HCT116 (cell line): ENCODE data around the gene GAPT. TPM values are rescaled to one million over a fixed set of nuclear protein-coding genes. Genes with fewer than 3 reads are reported as not detected.

Experiments
- ATAC-seq: fragments of 200-7000 bp; cut with Tn5 transposase; 2 replicates; pipeline ENCODE4 v1.9.1; 2020; ENCODE audit warnings: mild to moderate bottlenecking, moderate library complexity
- BruUV-seq: library from RNA; stranded (reverse); fragments of 400-500 nt; replicated peaks from 2 replicates; lab custom pipeline; 2021; lab: Mats Ljungman, UMichigan
- CTCF ChIA-PET: fragments of 300-600 bp; sonication (Branson Sonifier 250); formaldehyde crosslinking; loops from one replicate; lab custom pipeline; 2021; ENCODE audit warnings: antibody characterized with exemption; lab: Charles Lee
- POLR2A ChIA-PET: fragments of 300-600, 350-600 bp; sonication (Branson Sonifier 250); formaldehyde crosslinking; loops from one replicate; lab custom pipeline; 2021; ENCODE audit warnings: antibody characterized with exemption; lab: Charles Lee
- RAD21 ChIA-PET, 2 experiments: fragments of 300-600 bp; sonication (Branson Sonifier 250); formaldehyde crosslinking; loops; one replicate each; lab custom pipeline; 2023; ENCODE audit warnings: low total read pairs in 2 of 2; ENCODE audit not compliant: uncharacterized antibody in 2 of 2, unreplicated experiment in 2 of 2, low non-redundant PET in 1 of 2; lab: Charles Lee
- DNase-seq: peaks from one replicate; pipeline ENCODE4 v3.0.0-alpha.2; 2010; ENCODE audit warnings: low read depth, low spot score
- H2AFZ ChIP-seq: fragments of 200-600 bp; shearing (Covaris generic), sonication (generic); 2 replicates; pipeline ENCODE4 v1.6.1; 2017; ENCODE audit warnings: low read depth, mixed run types, mixed read lengths, antibody characterized with exemption, low read length; ENCODE audit not compliant: poor library complexity, severe bottlenecking
- H3K27ac ChIP-seq: 2 replicates; pipeline ENCODE4 v1.5.1; 2012; ENCODE audit warnings: low read depth, low read length
- H3K27me3 ChIP-seq: fragments of 200-600 bp; sonication (generic); 2 replicates; pipeline ENCODE4 v1.6.1; 2016; ENCODE audit warnings: mixed run types, low read length, mixed read lengths; ENCODE audit not compliant: insufficient read depth
- H3K36me3 ChIP-seq, 2 experiments: fragments of 200-500 bp in 1 of 2; fragments of 200-600 bp in 1 of 2; sonication (Bioruptor generic) in 1 of 2; sonication (generic) in 1 of 2; 2 replicates each; pipeline versions ENCODE4 v1.5.1 to v1.6.1; 2014 to 2016; ENCODE audit warnings: low read length in 2 of 2, inconsistent platforms in 1 of 2, mixed read lengths in 1 of 2, mixed run types in 1 of 2; ENCODE audit not compliant: insufficient read depth in 2 of 2, control insufficient read depth in 1 of 2
- H3K4me1 ChIP-seq, 2 experiments: fragments of 200-600 bp in 1 of 2; sonication (generic) in 1 of 2; 2 replicates each; pipeline versions ENCODE4 v1.5.1 to v1.6.1; 2012 to 2017; ENCODE audit warnings: low read length in 2 of 2, inconsistent platforms in 1 of 2, mild to moderate bottlenecking in 1 of 2, mixed read lengths in 1 of 2, mixed run types in 1 of 2, moderate library complexity in 1 of 2; ENCODE audit not compliant: insufficient read depth in 2 of 2, control insufficient read depth in 1 of 2
- H3K4me2 ChIP-seq: fragments of 200-600 bp; sonication (generic); 2 replicates; pipeline ENCODE4 v1.6.1; 2017; ENCODE audit warnings: mixed run types, low read length, mixed read lengths
- H3K4me3 ChIP-seq, 2 experiments: fragments of 200-600 bp in 1 of 2; sonication (generic) in 1 of 2; replicated peaks in 1 of 2; 2 replicates each; pipeline ENCODE4 v1.5.1; 2011 to 2016; ENCODE audit warnings: low read length in 2 of 2, control low read depth in 1 of 2, low read depth in 1 of 2, mild to moderate bottlenecking in 1 of 2, mixed read lengths in 1 of 2, mixed run types in 1 of 2
- H3K79me2 ChIP-seq: fragments of 200-600 bp; sonication (generic); 2 replicates; pipeline ENCODE4 v1.6.1; 2017; ENCODE audit warnings: mild to moderate bottlenecking, mixed run types, low read length, moderate library complexity, mixed read lengths; ENCODE audit not compliant: insufficient read depth
- H3K9ac ChIP-seq: fragments of 200-600 bp; sonication (generic); 2 replicates; pipeline ENCODE4 v1.6.1; 2016; ENCODE audit warnings: low read length, mixed read lengths
- H3K9me2 ChIP-seq: fragments of 200-600 bp; sonication (generic), shearing (Covaris generic); 2 replicates; pipeline ENCODE4 v1.6.1; 2017; ENCODE audit warnings: mixed run types, mild to moderate bottlenecking, moderate library complexity; ENCODE audit not compliant: insufficient read depth
- H3K9me3 ChIP-seq, 2 experiments: fragments of 200-500 bp in 1 of 2; fragments of 200-600 bp in 1 of 2; sonication (Bioruptor generic) in 1 of 2; sonication (generic) in 1 of 2; 2 replicates each; pipeline ENCODE4 v1.6.1; 2014 to 2017; ENCODE audit warnings: low read length in 2 of 2, mixed read lengths in 2 of 2, inconsistent platforms in 1 of 2, low read depth in 1 of 2, mild to moderate bottlenecking in 1 of 2, mixed run types in 1 of 2, moderate library complexity in 1 of 2; ENCODE audit not compliant: control insufficient read depth in 1 of 2, insufficient read depth in 1 of 2
- H4K20me1 ChIP-seq: fragments of 200-600 bp; sonication (generic), shearing (Covaris generic); 2 replicates; pipeline ENCODE4 v1.6.1; 2017; ENCODE audit warnings: mixed run types, mild to moderate bottlenecking, moderate library complexity; ENCODE audit not compliant: insufficient read depth
- CBX3 ChIP-seq: IDR thresholded peaks from 2 replicates; pipeline ENCODE4 v1.6.1; 2012; ENCODE audit warnings: low read depth
- CEBPB ChIP-seq: IDR thresholded peaks from 2 replicates; pipeline ENCODE4 v1.6.1; 2012; ENCODE audit warnings: low read depth
- EGR1 ChIP-seq: IDR thresholded peaks from 2 replicates; pipeline ENCODE4 v1.6.1; 2012; ENCODE audit warnings: low read depth
- ELF1 ChIP-seq: IDR thresholded peaks from 2 replicates; pipeline ENCODE4 v1.6.1; 2012; ENCODE audit warnings: low read depth, borderline replicate concordance
- EZH2 ChIP-seq: fragments of 200-600 bp; sonication (generic); IDR thresholded peaks from 2 replicates; pipeline ENCODE4 v1.6.1; 2017; ENCODE audit warnings: antibody characterized with exemption, mixed run types
- EZH2phosphoT487 ChIP-seq: fragments of 200-600 bp; IDR thresholded peaks from 2 replicates; pipeline ENCODE4 v1.6.1; 2018; ENCODE audit warnings: antibody characterized with exemption, borderline replicate concordance
- FOSL1 ChIP-seq: IDR thresholded peaks from 2 replicates; pipeline ENCODE4 v1.6.1; 2012; ENCODE audit warnings: low read depth
- JUND ChIP-seq: IDR thresholded peaks from 2 replicates; pipeline ENCODE4 v1.6.1; 2012
- POLR2AphosphoS5 ChIP-seq: IDR thresholded peaks from 2 replicates; pipeline ENCODE4 v1.6.1; 2011; ENCODE audit warnings: mild to moderate bottlenecking, low read depth, low read length, moderate library complexity
- RAD21 ChIP-seq: IDR thresholded peaks from 2 replicates; pipeline ENCODE4 v1.6.1; 2012; ENCODE audit warnings: low read depth, mild to moderate bottlenecking
- REST ChIP-seq: IDR thresholded peaks from 2 replicates; pipeline ENCODE4 v1.6.1; 2012; ENCODE audit warnings: low read depth
- SRF ChIP-seq: IDR thresholded peaks from 2 replicates; pipeline ENCODE4 v1.6.1; 2012; ENCODE audit warnings: low read depth
- TCF7L2 ChIP-seq: IDR thresholded peaks from 2 replicates; pipeline ENCODE4 v1.7.0; 2011; ENCODE audit warnings: borderline replicate concordance, inconsistent platforms; ENCODE audit not compliant: insufficient read depth, insufficient read length; ENCODE audit errors: extremely low read depth
- YY1 ChIP-seq: IDR thresholded peaks from 2 replicates; pipeline ENCODE4 v1.6.1; 2011; ENCODE audit warnings: low read length, low read depth, moderate library complexity, mild to moderate bottlenecking; ENCODE audit not compliant: insufficient replicate concordance; ENCODE audit errors: extremely low read depth
- ZBTB33 ChIP-seq: IDR thresholded peaks from 2 replicates; pipeline ENCODE4 v1.6.1; 2011; ENCODE audit warnings: mild to moderate bottlenecking, low read length, moderate library complexity; ENCODE audit not compliant: insufficient replicate concordance; ENCODE audit errors: extremely low read depth
- ZFX ChIP-seq: fragments of 450-650 bp; IDR thresholded peaks from 2 replicates; pipeline ENCODE4 v1.6.1; 2017
- intact Hi-C: fragments of 100-400 bp; cut with micrococcal nuclease; formaldehyde crosslinking; loops from 2 replicates; pipeline ENCODE4 v1.10.0; 2022
- total RNA-seq: library from RNA; stranded (reverse); gene quantifications from one replicate; pipeline ENCODE4 v1.2.1, GENCODE V29; 2021; ENCODE audit not compliant: unreplicated experiment
- TF ChIP-seq, protein P1 (sequence below), 3 experiments: fragments of 200-600 bp in 1 of 3; sonication (generic) in 1 of 3; IDR thresholded peaks in 2 of 3; conservative IDR thresholded peaks in 1 of 3; 2 replicates each; pipeline ENCODE4 v1.5.1; 2012 to 2017; ENCODE audit warnings: low read depth in 2 of 3, low read length in 2 of 3, antibody characterized with exemption in 1 of 3, borderline replicate concordance in 1 of 3, control low read depth in 1 of 3, mild to moderate bottlenecking in 1 of 3, mixed read lengths in 1 of 3, mixed run types in 1 of 3, moderate library complexity in 1 of 3; ENCODE audit not compliant: insufficient read depth in 1 of 3
- TF ChIP-seq, protein P2 (sequence below): IDR thresholded peaks from 2 replicates; pipeline ENCODE4 v1.6.1; 2012
- TF ChIP-seq, protein P3 (sequence below): IDR thresholded peaks from 2 replicates; pipeline ENCODE4 v1.6.1; 2012

GAPT gene
- total RNA-seq, 1 experiment from 2014 or later = not detected

DNA sequence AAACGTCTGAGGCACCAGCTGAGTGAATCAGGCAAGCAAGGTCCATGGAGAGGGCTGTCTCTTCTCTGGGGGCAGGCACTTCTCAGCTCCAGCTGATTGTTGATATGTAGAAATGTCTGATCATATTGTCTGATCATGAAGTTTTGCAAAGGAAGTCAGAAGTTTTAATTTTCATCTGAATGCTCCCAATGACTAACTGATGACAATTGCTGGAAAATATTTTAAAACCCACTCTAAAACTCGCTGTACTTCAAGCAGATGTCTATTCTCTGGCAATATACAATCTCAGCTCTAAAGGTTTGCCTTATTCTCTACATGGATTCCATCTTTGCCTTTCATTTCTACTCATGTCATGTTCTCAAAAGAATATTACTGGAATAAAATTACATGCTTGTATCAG is 44.0 kb upstream of the GAPT start:
- Histone ChIP-seq H4K20me1 (no peaks in the 10 kb centered on the region), H3K4me2 (no peak overlapping the region), H3K9me2 (no peaks in the 10 kb centered on the region), H3K36me3 (no peaks in the 10 kb centered on the region), H2AFZ (no peak overlapping the region), H3K27me3 (no peaks in the 10 kb centered on the region), H3K9me3 (no peaks in the 10 kb centered on the region), H3K4me3 (no peak overlapping the region), H3K79me2 (no peaks in the 10 kb centered on the region), H3K27ac (no peak overlapping the region), H3K4me1 (no peaks in the 10 kb centered on the region), H3K9ac (no peak overlapping the region)
- intact Hi-C loops = no loop called here
- TF ChIP-seq EZH2 (no peak), FOSL1 (no peak), SRF (no peak), ZBTB33 (no peak), EGR1 (no peak), RAD21 (no peak), ELF1 (no peak), CEBPB (no peak), YY1 (no peak), REST (no peak), CBX3 (no peak), EZH2phosphoT487 (no peak), JUND (no peak), ZFX (no peak), TCF7L2 (no peak), POLR2AphosphoS5 (no peak)
- TF ChIP-seq, protein P1, sequence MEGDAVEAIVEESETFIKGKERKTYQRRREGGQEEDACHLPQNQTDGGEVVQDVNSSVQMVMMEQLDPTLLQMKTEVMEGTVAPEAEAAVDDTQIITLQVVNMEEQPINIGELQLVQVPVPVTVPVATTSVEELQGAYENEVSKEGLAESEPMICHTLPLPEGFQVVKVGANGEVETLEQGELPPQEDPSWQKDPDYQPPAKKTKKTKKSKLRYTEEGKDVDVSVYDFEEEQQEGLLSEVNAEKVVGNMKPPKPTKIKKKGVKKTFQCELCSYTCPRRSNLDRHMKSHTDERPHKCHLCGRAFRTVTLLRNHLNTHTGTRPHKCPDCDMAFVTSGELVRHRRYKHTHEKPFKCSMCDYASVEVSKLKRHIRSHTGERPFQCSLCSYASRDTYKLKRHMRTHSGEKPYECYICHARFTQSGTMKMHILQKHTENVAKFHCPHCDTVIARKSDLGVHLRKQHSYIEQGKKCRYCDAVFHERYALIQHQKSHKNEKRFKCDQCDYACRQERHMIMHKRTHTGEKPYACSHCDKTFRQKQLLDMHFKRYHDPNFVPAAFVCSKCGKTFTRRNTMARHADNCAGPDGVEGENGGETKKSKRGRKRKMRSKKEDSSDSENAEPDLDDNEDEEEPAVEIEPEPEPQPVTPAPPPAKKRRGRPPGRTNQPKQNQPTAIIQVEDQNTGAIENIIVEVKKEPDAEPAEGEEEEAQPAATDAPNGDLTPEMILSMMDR (IDR thresholded peaks at IDR 0.05 in 2 of 3, conservative IDR thresholded peaks at IDR 0.05 in 1 of 3; ENCODE audit: borderline replicate concordance in 1 of 3, insufficient read depth in 1 of 3, low read depth in 2 of 3, low read length in 2 of 3) = no peak
- TF ChIP-seq, protein P2, sequence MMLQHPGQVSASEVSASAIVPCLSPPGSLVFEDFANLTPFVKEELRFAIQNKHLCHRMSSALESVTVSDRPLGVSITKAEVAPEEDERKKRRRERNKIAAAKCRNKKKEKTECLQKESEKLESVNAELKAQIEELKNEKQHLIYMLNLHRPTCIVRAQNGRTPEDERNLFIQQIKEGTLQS = no peak
- TF ChIP-seq, protein P3, sequence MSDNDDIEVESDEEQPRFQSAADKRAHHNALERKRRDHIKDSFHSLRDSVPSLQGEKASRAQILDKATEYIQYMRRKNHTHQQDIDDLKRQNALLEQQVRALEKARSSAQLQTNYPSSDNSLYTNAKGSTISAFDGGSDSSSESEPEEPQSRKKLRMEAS = no peak
- DNase-seq (no peak), ATAC-seq (no peak)
- ChIA-PET RAD21 (no interaction called here), CTCF (no interaction called here), POLR2A (interaction anchor here (1.3 kb wide), 1 partner anchor 12 kb away, joined by 4 read pairs; no protein-coding TSS in a partner anchor)
- BruUV-seq = no TSS peak
